ENCODE measurements around the gene ALG6.
"Not testable (repeated sequence)": the region's sequence is repeated elsewhere in the genome, so short reads cannot be mapped to it uniquely, and the experiment has no call there.

Gene ALG6

GRCh38 chr1:63328781-63329180, 38.6 kb upstream of the ALG6 start:
- DNase-seq, result no peak

GRCh38 chr1:63329621-63330330, 37.7 kb upstream of the ALG6 start:
- peak in 1 of 2 donors; percentile 13 for DNase-seq

- no peak for DNase-seq
These were observed 37.0 kb upstream of the ALG6 start for GRCh38 chr1:63330331-63330916.

- DNase-seq, result no peak
These were observed 25.0 kb upstream of the ALG6 start for GRCh38 chr1:63342402-63342801.

- DNase-seq, result no peak
These were observed 23.5 kb upstream of the ALG6 start for GRCh38 chr1:63343922-63344321.

- no peak for DNase-seq
These were observed 17.1 kb upstream of the ALG6 start for GRCh38 chr1:63350320-63350719.

GRCh38 chr1:63352736-63353135, 14.7 kb upstream of the ALG6 start:
- no peak for DNase-seq

- DNase-seq, result not testable (repeated sequence)
These were observed 11.2 kb upstream of the ALG6 start for GRCh38 chr1:63356234-63356633.

- no peak for DNase-seq
These were observed 7.9 kb upstream of the ALG6 start for GRCh38 chr1:63359561-63359960.

GRCh38 chr1:63362073-63362472, 5.4 kb upstream of the ALG6 start:
- no peak for DNase-seq

GRCh38 chr1:63362578-63362977, 4.8 kb upstream of the ALG6 start:
- no peak for DNase-seq

GRCh38 chr1:63363014-63363413, 4.4 kb upstream of the ALG6 start:
- no peak for DNase-seq

GRCh38 chr1:63366908-63367214, 566 bp upstream of the ALG6 start:
- DNase-seq, result no peak

- DNase-seq, result no peak
These were observed 704 bp downstream of the ALG6 start for GRCh38 chr1:63368131-63368530.

GRCh38 chr1:63379583-63379982, 12.2 kb downstream of the ALG6 start:
- DNase-seq, result no peak

GRCh38 chr1:63381741-63382140, 14.3 kb downstream of the ALG6 start:
- no peak for DNase-seq

GRCh38 chr1:63401945-63402344, 34.5 kb downstream of the ALG6 start:
- DNase-seq, result no peak

GRCh38 chr1:63403386-63403785, 36.0 kb downstream of the ALG6 start:
- DNase-seq, result no peak

GRCh38 chr1:63405021-63405420, 37.6 kb downstream of the ALG6 start:
- DNase-seq, result no peak

GRCh38 chr1:63405987-63406386, 38.6 kb downstream of the ALG6 start:
- DNase-seq, result no peak

- no peak for DNase-seq
These were observed 39.6 kb downstream of the ALG6 start for GRCh38 chr1:63407002-63407401.

GRCh38 chr1:63408331-63408730, 40.9 kb downstream of the ALG6 start:
- no peak for DNase-seq

GRCh38 chr1:63411066-63411465, 43.6 kb downstream of the ALG6 start:
- no peak for DNase-seq

GRCh38 chr1:63413394-63413793, 46.0 kb downstream of the ALG6 start:
- no peak for DNase-seq

- DNase-seq, result no peak
These were observed 47.4 kb downstream of the ALG6 start for GRCh38 chr1:63414691-63415365.

All from stimulated activated CD4-positive, alpha-beta T cell treated with anti-CD3 and anti-CD28 coated beads, Interleukin-2, amount 100 ng/mL, for 24 hours (primary cell).